Ramos (cell line): ENCODE results near the gene HOXD4.

Experiments used
- in situ Hi-C: fragments of 300-500 bp; cut with MboI; formaldehyde crosslinking; loops from one replicate; pipeline ENCODE4 v1.14.3; 2022; ENCODE audit warnings: low sequenced_read_pairs; ENCODE audit not compliant: unreplicated experiment

HOXD4 gene

GRCh38 chr2:176162911-176163671 lies 11.7 kb downstream of the HOXD4 start:
- in situ Hi-C loops, result no loop called here

- in situ Hi-C loops, result no loop called here
Observed at GRCh38 chr2:176163672-176164056, 12.3 kb downstream of the HOXD4 start.

- in situ Hi-C loops, result no loop called here
Observed at GRCh38 chr2:176164201-176164600, 12.9 kb downstream of the HOXD4 start.

DNA sequence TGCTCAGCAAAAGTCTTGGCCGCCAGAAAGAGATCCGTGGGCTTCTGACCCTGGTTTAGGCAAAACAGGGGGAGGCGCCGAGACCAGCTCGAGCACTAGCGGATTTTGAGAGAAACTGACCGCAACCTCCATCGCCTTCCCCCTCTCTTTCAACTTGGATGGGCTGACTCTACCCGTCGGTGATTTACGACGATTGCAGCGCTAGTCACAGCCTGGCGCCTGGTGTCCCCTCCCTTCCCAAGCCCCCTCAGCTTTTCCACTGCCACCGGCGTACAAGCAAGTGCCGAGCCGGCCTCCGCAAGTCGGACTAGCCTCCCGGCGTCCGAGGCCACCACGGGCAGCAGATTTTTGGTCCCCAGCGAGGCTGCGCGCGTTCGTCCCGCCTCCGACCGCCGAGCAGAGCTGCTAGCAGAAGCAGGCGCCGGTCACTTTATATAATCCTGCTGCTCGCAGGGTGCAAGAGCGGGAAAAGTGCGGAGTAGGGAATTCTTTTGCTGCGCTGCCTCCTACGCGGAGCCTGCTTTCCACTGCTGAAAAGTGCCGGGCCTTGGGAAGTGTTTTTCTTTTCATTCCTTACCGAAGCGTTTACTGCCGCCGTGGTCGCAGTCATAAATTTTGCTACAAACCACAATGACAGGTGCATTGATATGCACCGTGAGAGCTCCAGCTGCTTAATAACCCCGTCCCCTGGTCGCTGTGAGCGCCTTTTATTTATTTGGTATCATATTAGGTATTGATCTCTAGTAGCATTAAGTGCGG lies 13.4 kb downstream of the HOXD4 start:
- in situ Hi-C loops, result no loop called here

DNA sequence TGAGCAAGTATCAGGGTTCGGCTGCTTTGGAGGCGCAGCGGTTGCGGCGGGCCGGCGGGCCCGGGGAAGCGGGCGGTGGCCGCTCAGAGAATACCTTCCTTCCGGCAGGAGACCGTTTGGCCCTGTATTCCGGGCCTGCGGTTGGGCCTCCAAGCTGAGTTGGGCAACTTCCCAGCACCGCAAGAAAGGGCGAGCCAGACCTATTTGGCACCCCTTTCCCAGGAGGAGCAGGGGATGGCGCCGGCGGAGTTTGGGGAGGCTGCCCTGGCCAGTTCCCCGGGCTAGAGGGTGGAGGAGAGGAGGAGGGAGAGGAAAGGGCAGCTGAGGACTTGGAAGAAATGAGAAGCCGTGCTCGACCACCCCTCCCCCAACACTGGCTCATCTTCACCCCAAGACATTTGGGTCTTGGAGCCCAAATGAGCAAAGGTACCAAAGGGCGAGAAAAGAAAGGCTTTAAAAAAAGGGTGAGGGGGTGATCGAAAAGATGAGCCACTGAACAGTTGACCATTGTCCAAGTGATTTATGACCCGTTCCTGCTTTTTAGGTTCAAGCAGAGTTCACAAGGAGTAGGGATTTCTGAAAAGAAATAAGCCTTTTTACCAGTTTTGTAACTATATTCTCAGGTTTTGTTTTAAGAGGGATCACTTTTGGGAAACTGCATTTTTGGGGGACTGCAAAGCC lies 14.2 kb downstream of the HOXD4 start:
- in situ Hi-C loops, result no loop called here

- in situ Hi-C loops, result no loop called here
Observed at GRCh38 chr2:176166272-176166671, 14.9 kb downstream of the HOXD4 start.

GRCh38 chr2:176167398-176167797 lies 16.0 kb downstream of the HOXD4 start:
- in situ Hi-C loops, result no loop called here

- in situ Hi-C loops, result no loop called here
Observed at GRCh38 chr2:176169181-176169580, 17.8 kb downstream of the HOXD4 start.

DNA sequence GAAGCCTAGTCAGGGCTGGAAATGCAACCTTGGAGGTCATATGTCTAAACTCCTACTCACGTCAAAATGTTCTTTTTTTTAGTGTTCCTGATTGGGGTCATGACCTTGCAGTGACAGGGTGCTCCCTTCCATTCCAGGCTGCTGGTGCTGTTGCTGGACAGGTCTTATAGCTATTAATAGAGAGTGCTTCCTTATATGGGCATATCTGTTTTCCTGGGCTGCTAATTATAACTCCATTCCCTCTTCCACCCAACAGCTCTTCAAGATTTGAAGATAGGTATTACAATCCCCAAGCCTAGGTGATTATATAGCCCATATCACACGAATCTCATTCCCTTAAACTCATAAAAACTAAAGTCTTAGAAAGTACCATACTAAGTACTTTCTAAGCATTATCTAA lies 18.4 kb downstream of the HOXD4 start:
- in situ Hi-C loops, result no loop called here

GRCh38 chr2:176170602-176171305 lies 19.4 kb downstream of the HOXD4 start:
- in situ Hi-C loops, result no loop called here

DNA sequence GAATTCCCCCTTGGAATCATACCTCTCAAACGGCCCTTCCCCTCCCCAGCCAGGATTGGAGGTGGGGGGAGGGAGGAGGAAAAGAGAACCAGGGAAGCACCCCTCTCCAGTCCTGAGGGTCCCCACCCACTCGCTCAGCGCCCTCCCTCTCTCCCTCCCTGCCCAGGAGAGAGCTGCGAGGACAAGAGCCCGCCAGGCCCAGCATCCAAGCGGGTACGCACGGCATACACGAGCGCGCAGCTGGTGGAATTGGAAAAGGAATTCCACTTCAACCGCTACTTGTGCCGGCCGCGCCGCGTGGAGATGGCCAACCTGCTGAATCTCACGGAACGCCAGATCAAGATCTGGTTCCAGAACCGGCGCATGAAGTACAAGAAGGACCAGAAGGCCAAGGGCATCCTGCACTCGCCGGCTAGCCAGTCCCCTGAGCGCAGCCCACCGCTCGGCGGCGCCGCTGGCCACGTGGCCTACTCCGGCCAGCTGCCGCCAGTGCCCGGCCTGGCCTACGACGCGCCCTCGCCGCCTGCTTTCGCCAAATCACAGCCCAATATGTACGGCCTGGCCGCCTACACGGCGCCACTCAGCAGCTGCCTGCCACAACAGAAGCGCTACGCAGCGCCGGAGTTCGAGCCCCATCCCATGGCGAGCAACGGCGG lies 20.1 kb downstream of the HOXD4 start:
- in situ Hi-C loops, result no loop called here

- in situ Hi-C loops, result no loop called here
Observed at GRCh38 chr2:176172007-176172894, 20.9 kb downstream of the HOXD4 start.

GRCh38 chr2:176172895-176173566 lies 21.7 kb downstream of the HOXD4 start:
- in situ Hi-C loops, result no loop called here

- in situ Hi-C loops, result no loop called here
Observed at GRCh38 chr2:176173567-176174381, 22.4 kb downstream of the HOXD4 start.

DNA sequence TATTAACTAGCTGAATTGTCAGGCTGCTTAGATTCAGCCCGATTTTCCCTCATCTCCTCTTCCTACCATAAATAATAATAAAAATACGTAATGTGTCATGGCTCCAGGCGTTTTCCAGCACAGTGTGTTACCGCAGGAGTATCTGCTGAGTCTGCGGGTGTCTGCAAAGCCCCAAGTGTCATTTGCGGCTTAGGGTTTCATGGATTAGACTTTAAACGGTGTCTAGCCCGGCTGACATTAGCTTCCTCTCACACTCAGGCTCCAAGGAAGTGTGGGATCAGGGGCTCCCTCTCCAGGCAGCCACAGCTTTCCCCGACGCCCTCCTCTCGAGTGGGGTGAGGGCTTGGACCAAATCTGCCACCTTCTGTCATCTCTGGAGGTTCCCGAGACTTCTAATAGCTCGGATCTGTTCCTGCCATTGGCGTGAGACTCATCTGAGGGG lies 23.1 kb downstream of the HOXD4 start:
- in situ Hi-C loops, result no loop called here

- in situ Hi-C loops, result no loop called here
Observed at GRCh38 chr2:176174824-176175708, 23.7 kb downstream of the HOXD4 start.
